NCI-H526 treated with DMSO at 0.1 percent for 48 hours (cell line): ENCODE results near the gene STIP1.

Experiments
- DNase-seq: peaks from one replicate; lab custom pipeline; 2025; lab: John Stamatoyannopoulos, UW

The STIP1 gene

DNA sequence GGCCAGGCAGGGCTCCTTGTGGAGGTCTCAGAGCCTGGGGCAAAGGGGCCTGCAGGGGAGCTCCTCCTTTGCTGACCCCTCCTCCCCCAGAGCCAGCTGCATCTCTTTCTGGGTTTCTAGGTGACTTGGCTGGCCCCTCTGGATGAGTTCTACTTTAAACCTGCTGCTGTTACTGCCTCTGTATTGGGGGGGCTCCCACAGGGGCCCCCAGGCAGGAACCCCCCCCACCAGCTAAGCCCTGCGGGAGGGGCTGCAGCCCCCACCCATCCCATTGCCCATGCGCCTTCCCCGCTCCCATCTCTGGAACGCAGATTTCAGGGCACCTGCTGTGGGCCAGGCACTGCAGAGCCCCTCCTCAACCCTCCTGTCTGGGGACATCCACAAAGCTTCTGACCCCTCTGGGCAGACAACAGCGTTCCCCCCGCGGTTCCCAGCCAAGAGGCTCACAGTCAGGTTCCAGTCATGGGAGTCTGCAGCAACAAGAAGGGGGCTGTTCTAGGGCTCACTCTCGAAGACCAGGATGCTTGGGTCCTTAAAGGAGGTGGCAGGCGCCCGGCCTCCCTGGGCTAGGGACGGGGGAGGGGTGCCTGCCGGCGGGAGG lies 64.5 kb downstream of the STIP1 start:
- DNase-seq, result no peak

DNA sequence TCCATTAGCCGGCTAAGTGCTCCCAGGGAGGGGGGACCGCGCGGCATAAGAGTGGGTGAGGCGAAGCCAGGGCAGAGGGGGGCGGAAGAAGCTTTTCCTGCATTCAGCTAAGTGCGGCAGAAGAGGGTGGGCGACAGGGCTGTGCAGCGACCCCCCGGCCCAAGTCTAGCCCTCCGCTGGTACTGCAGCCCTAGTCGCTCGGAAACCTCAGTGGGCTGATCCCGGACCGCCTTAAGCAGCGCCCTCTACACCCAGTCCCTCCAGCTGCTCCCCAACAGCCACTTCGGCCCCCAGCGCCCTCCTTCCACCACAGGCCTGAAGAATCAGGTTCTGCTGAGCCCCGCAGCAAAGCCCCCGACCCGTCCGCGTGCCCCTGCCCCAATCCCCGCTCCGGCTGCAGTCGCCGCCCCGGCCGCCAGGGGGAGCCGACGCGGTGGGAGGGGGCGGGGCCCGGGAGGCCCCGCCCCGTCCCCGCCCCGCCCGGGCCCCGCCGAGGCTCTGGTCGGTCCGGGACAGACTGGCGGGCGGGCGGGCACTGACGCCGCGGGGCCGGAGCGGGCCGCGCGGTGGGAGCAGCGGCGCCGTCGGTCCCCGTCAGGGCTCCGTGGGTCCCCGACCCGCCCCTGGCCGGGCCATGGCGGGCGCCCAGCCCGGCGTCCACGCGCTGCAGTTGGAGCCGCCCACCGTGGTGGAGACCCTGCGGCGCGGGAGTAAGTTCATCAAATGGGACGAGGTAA lies 65.2 kb downstream of the STIP1 start, which contains the start of gene PLCB3:
TSS of gene PLCB3 (plus strand) at position 515 of the 737 bp plus-strand sequence. CDS start at position 635, 120 bp downstream.
- DNase-seq, result no peak

GRCh38 chr11:64251753-64252002 lies 65.7 kb downstream of the STIP1 start:
- no peak for DNase-seq

GRCh38 chr11:64252003-64252872 lies 66.3 kb downstream of the STIP1 start:
- DNase-seq, result no peak

DNA sequence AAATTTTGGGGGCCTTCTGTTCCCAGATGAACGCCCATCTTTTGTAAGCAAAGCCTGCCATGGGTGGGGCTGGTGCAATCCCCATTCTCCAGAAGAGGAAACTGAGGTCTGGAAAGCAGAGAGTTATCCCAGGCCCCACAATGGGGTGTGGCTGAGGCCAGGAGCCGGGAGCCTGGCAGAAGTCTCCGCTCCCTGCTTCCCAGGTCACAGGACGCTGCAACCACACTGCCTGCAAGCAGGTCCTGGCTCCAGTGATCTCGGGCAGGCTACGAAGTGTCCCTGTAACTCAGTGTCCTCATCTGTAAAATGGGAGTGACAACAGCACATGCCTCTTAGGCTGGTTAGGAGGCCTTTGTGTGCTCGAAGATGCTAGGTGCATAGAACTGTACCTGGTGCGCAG lies 67.1 kb downstream of the STIP1 start:
- no peak for DNase-seq

DNA sequence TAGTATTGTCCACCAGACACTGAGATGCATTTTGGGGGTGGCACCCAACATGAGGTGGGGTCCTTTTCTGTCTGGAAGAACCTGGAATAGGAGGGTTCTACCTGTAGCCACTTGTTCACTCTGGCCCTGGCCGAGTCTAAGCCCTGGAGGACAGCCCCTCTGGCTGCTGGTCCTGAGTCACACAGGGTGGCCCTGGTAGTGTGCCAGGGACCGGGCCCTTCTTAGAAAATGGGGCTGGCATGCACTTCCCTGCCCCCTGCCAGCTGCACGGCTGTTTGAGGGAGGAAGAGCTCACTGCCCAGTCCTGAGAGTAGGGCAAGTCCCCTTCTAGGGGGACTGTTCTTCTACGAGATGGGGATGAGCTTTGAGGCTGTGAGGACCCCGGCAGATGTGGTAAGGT lies 67.5 kb downstream of the STIP1 start:
- no peak for DNase-seq
